ENCODE results near the gene IER5.
"Not testable (repeated sequence)": the region's sequence is repeated elsewhere in the genome, so short reads cannot be mapped to it uniquely, and the experiment has no call there.

IER5 gene

GRCh38 chr1:181106479-181106878 lies 18.0 kb downstream of the IER5 start:
- H3K27me3 ChIP-seq (ENCODE audit: insufficient read depth, low read length), result peaks cover 69% of the 10 kb centered on the region
- no peak overlapping the region for H3K27ac ChIP-seq (ENCODE audit: low read depth, low read length)
- H3K9me3 ChIP-seq (ENCODE audit: insufficient read depth, low read depth, low read length), result no peaks in the 10 kb centered on the region
- no peak overlapping the region for H3K4me3 ChIP-seq (ENCODE audit: low read length)
- peaks cover 47% of the 10 kb centered on the region for H3K4me1 ChIP-seq (ENCODE audit: insufficient read depth, low read length)
- 71% methylated on average over 5 of the region's 6 CpGs for WGBS
- H3K36me3 ChIP-seq (ENCODE audit: insufficient read depth, low read length), result no peaks in the 10 kb centered on the region
- H3K9ac ChIP-seq (ENCODE audit: low read depth, low read length), result no peak overlapping the region

GRCh38 chr1:181107711-181108110 lies 19.2 kb downstream of the IER5 start:
- Histone ChIP-seq H3K36me3 (ENCODE audit: insufficient read depth, low read length) (no peaks in the 10 kb centered on the region), H3K27me3 (ENCODE audit: insufficient read depth, low read length) (peaks cover 66% of the 10 kb centered on the region), H3K4me1 (ENCODE audit: insufficient read depth, low read length) (peaks cover 36% of the 10 kb centered on the region), H3K9ac (ENCODE audit: low read depth, low read length) (no peak overlapping the region), H3K27ac (ENCODE audit: low read depth, low read length) (no peak overlapping the region), H3K9me3 (ENCODE audit: insufficient read depth, low read depth, low read length) (no peaks in the 10 kb centered on the region), H3K4me3 (ENCODE audit: low read length) (no peak overlapping the region)
- WGBS, result 72% methylated on average over 2 of the region's 2 CpGs

GRCh38 chr1:181108304-181108867 lies 19.9 kb downstream of the IER5 start:
- Histone ChIP-seq H3K9ac (ENCODE audit: low read depth, low read length) (no peak overlapping the region), H3K27ac (ENCODE audit: low read depth, low read length) (no peak overlapping the region), H3K36me3 (ENCODE audit: insufficient read depth, low read length) (no peaks in the 10 kb centered on the region), H3K9me3 (ENCODE audit: insufficient read depth, low read depth, low read length) (no peaks in the 10 kb centered on the region), H3K27me3 (ENCODE audit: insufficient read depth, low read length) (peaks cover 59% of the 10 kb centered on the region), H3K4me3 (ENCODE audit: low read length) (no peak overlapping the region), H3K4me1 (ENCODE audit: insufficient read depth, low read length) (peaks cover 36% of the 10 kb centered on the region)
- 68% methylated on average over 7 of the region's 7 CpGs for WGBS

GRCh38 chr1:181110013-181110412 lies 21.5 kb downstream of the IER5 start:
- Histone ChIP-seq H3K27ac (ENCODE audit: low read depth, low read length) (no peak overlapping the region), H3K36me3 (ENCODE audit: insufficient read depth, low read length) (no peaks in the 10 kb centered on the region), H3K4me1 (ENCODE audit: insufficient read depth, low read length) (peaks cover 30% of the 10 kb centered on the region), H3K9me3 (ENCODE audit: insufficient read depth, low read depth, low read length) (no peaks in the 10 kb centered on the region), H3K9ac (ENCODE audit: low read depth, low read length) (no peak overlapping the region), H3K4me3 (ENCODE audit: low read length) (no peak overlapping the region), H3K27me3 (ENCODE audit: insufficient read depth, low read length) (peaks cover 46% of the 10 kb centered on the region)
- 70% methylated on average over 2 of the region's 2 CpGs for WGBS

GRCh38 chr1:181111559-181111958 lies 23.1 kb downstream of the IER5 start:
- no peak overlapping the region for H3K4me3 ChIP-seq (ENCODE audit: low read length)
- no peak overlapping the region for H3K27ac ChIP-seq (ENCODE audit: low read depth, low read length)
- H3K9me3 ChIP-seq (ENCODE audit: insufficient read depth, low read depth, low read length), result no peaks in the 10 kb centered on the region
- H3K27me3 ChIP-seq (ENCODE audit: insufficient read depth, low read length), result peaks cover 34% of the 10 kb centered on the region
- no peak overlapping the region for H3K9ac ChIP-seq (ENCODE audit: low read depth, low read length)
- H3K36me3 ChIP-seq (ENCODE audit: insufficient read depth, low read length), result no peaks in the 10 kb centered on the region
- peaks cover 26% of the 10 kb centered on the region; the same call in 1 of the 2 replicates for H3K4me1 ChIP-seq (ENCODE audit: insufficient read depth, low read length)
- 83% methylated on average over 3 of the region's 3 CpGs for WGBS

GRCh38 chr1:181112071-181112929 lies 23.8 kb downstream of the IER5 start:
- H3K4me1 ChIP-seq (ENCODE audit: insufficient read depth, low read length), result peaks cover 27% of the 10 kb centered on the region; the same call in 1 of the 2 replicates
- H3K4me3 ChIP-seq (ENCODE audit: low read length), result no peak overlapping the region

GRCh38 chr1:181113059-181113641 lies 24.6 kb downstream of the IER5 start:
- Histone ChIP-seq H3K27ac (ENCODE audit: low read depth, low read length) (no peak overlapping the region), H3K4me3 (ENCODE audit: low read length) (no peak overlapping the region), H3K9ac (ENCODE audit: low read depth, low read length) (no peak overlapping the region), H3K9me3 (ENCODE audit: insufficient read depth, low read depth, low read length) (no peaks in the 10 kb centered on the region), H3K27me3 (ENCODE audit: insufficient read depth, low read length) (peaks cover 18% of the 10 kb centered on the region), H3K4me1 (ENCODE audit: insufficient read depth, low read length) (peaks cover 32% of the 10 kb centered on the region; the same call in 1 of the 2 replicates), H3K36me3 (ENCODE audit: insufficient read depth, low read length) (no peaks in the 10 kb centered on the region)
- WGBS, result 63% methylated on average over 6 of the region's 6 CpGs

More at GRCh38 chr1:181112071-181112929, 23.8 kb downstream of the IER5 start:
- Histone ChIP-seq H3K9me3 (ENCODE audit: insufficient read depth, low read depth, low read length) (no peaks in the 10 kb centered on the region), H3K27me3 (ENCODE audit: insufficient read depth, low read length) (peaks cover 26% of the 10 kb centered on the region), H3K9ac (ENCODE audit: low read depth, low read length) (no peak overlapping the region), H3K27ac (ENCODE audit: low read depth, low read length) (no peak overlapping the region), H3K36me3 (ENCODE audit: insufficient read depth, low read length) (no peaks in the 10 kb centered on the region)
- 90% methylated on average over 10 of the region's 10 CpGs for WGBS

- Histone ChIP-seq H3K27me3 (ENCODE audit: insufficient read depth, low read length) (peaks cover 4% of the 10 kb centered on the region), H3K36me3 (ENCODE audit: insufficient read depth, low read length) (no peaks in the 10 kb centered on the region), H3K27ac (ENCODE audit: low read depth, low read length) (no peak overlapping the region), H3K4me1 (ENCODE audit: insufficient read depth, low read length) (peaks cover 21% of the 10 kb centered on the region; the same call in 1 of the 2 replicates), H3K4me3 (ENCODE audit: low read length) (no peak overlapping the region), H3K9me3 (ENCODE audit: insufficient read depth, low read depth, low read length) (no peaks in the 10 kb centered on the region), H3K9ac (ENCODE audit: low read depth, low read length) (no peak overlapping the region)
- 91% methylated on average over 11 of the region's 11 CpGs for WGBS
Observed at GRCh38 chr1:181114574-181115367, 26.3 kb downstream of the IER5 start.

- peaks cover 19% of the 10 kb centered on the region; the same call in 1 of the 2 replicates for H3K4me1 ChIP-seq (ENCODE audit: insufficient read depth, low read length)
- no peak overlapping the region for H3K27ac ChIP-seq (ENCODE audit: low read depth, low read length)
- H3K9me3 ChIP-seq (ENCODE audit: insufficient read depth, low read depth, low read length), result no peaks in the 10 kb centered on the region
- WGBS, result 93% methylated on average over 3 of the region's 3 CpGs
- no peak overlapping the region for H3K9ac ChIP-seq (ENCODE audit: low read depth, low read length)
- H3K36me3 ChIP-seq (ENCODE audit: insufficient read depth, low read length), result no peaks in the 10 kb centered on the region
- H3K4me3 ChIP-seq (ENCODE audit: low read length), result no peak overlapping the region
- H3K27me3 ChIP-seq (ENCODE audit: insufficient read depth, low read length), result peaks cover 4% of the 10 kb centered on the region
Observed at GRCh38 chr1:181115368-181115684, 26.8 kb downstream of the IER5 start.

- H3K4me1 ChIP-seq (ENCODE audit: insufficient read depth, low read length), result peaks cover 19% of the 10 kb centered on the region; the same call in 1 of the 2 replicates
- H3K36me3 ChIP-seq (ENCODE audit: insufficient read depth, low read length); H3K4me3 ChIP-seq (ENCODE audit: low read length); H3K27ac ChIP-seq (ENCODE audit: low read depth, low read length); H3K27me3 ChIP-seq (ENCODE audit: insufficient read depth, low read length); H3K9me3 ChIP-seq (ENCODE audit: insufficient read depth, low read depth, low read length); H3K9ac ChIP-seq (ENCODE audit: low read depth, low read length): not testable (repeated sequence)
- WGBS, result 94% methylated on average over 9 of the region's 9 CpGs
Observed at GRCh38 chr1:181115971-181116370, 27.5 kb downstream of the IER5 start.

All from HUES64 (cell line).